Transverse colon (tissue), 4 donors: ENCODE data around the gene RAB32. TPM values are rescaled to one million over a fixed set of nuclear protein-coding genes. Genes with fewer than 3 reads are reported as not detected.

ENCODE experiments used
- DNase-seq: peaks from one replicate; pipeline ENCODE4 v3.0.0-alpha.2; 2019
- H3K27ac ChIP-seq, 4 donors: fragments of 200-600 bp; sonication (generic); 2 replicates each; pipeline ENCODE4 v1.5.1; 2016 to 2018; ENCODE audit warnings: inconsistent platforms in 4 of 4
- H3K27me3 ChIP-seq: fragments of 200-600 bp; sonication (generic); 2 replicates; pipeline ENCODE4 v1.5.1; 2017; ENCODE audit warnings: inconsistent platforms
- H3K36me3 ChIP-seq, 4 donors: fragments of 200-600 bp; sonication (generic); 2 replicates each; pipeline ENCODE4 v1.5.1; 2017 to 2019; ENCODE audit warnings: inconsistent platforms in 4 of 4
- H3K4me1 ChIP-seq, 4 donors: fragments of 200-600 bp; sonication (generic); 2 replicates each; pipeline ENCODE4 v1.5.1; 2017 to 2020; ENCODE audit warnings: inconsistent platforms in 4 of 4
- H3K4me3 ChIP-seq, 4 donors: fragments of 200-600 bp; sonication (generic); 1 replicate in 1 of 4; 2 replicates in 3 of 4; pipeline versions ENCODE4 v1.5.1 to v1.6.1; 2017 to 2019; ENCODE audit warnings: inconsistent platforms in 4 of 4
- H3K9me3 ChIP-seq, 2 donors: fragments of 200-600 bp; sonication (generic); 2 replicates each; pipeline ENCODE4 v1.5.1; 2017 to 2019; ENCODE audit warnings: inconsistent platforms in 2 of 2
- EP300 ChIP-seq: sonication (generic); formaldehyde crosslinking; IDR thresholded peaks from one replicate; pipeline ENCODE4 v1.6.1; 2017; ENCODE audit warnings: antibody characterized with exemption, low read depth
- POLR2A ChIP-seq: fragments of 450-650 bp; IDR thresholded peaks from one replicate; pipeline ENCODE4 v1.6.1; 2016; ENCODE audit warnings: antibody characterized with exemption, mild to moderate bottlenecking, moderate library complexity
- POLR2AphosphoS5 ChIP-seq, 3 donors: sonication (generic); formaldehyde crosslinking; IDR thresholded peaks; one replicate each; pipeline ENCODE4 v1.6.1; 2016; ENCODE audit warnings: antibody characterized with exemption in 3 of 3
- WGBS, 2 donors: methylation state at CpG; one replicate each; pipeline ENCODE4 v1.1.5; 2018; ENCODE audit warnings: low coverage in 1 of 2; 5-methylcytosine and 5-hydroxymethylcytosine counted together
- in situ Hi-C, 4 donors: fragments of 200-750 bp; cut with MboI; loops; one replicate each; pipeline versions ENCODE4 v1.15.0 to v1.15.1; 2017; ENCODE audit warnings: low sequenced_read_pairs in 3 of 4, low pct_ligation_motif_present in 1 of 4, low pct_unique_long_range_greater_than_20kb in 1 of 4
- intact Hi-C: fragments of 100-400 bp; cut with DNase I; formaldehyde crosslinking; loops from one replicate; pipeline ENCODE4 v1.15.1; 2023; ENCODE audit warnings: low total_unique reads
- total RNA-seq, 4 donors: library from RNA; depleted of rRNA; stranded (reverse); fragments of >200 nt; gene quantifications; one replicate each; pipeline ENCODE4 v1.1.0, GENCODE V29; 2016
- TF ChIP-seq, protein P1 (sequence below), 5 experiments: fragments of 200-600 bp in 3 of 5; fragments of 450-650 bp in 2 of 5; sonication (generic) in 3 of 5; IDR thresholded peaks; 1 replicate in 2 of 5; 2 replicates in 3 of 5; pipeline ENCODE4 v1.5.1; 2016 to 2017; ENCODE audit warnings: antibody characterized with exemption in 5 of 5, inconsistent platforms in 3 of 5, mild to moderate bottlenecking in 2 of 5, moderate library complexity in 1 of 5

Gene RAB32
- total RNA-seq, 4 donors from 2014 or later, result 3.7 to 43.4 (median 29.1) TPM

DNA sequence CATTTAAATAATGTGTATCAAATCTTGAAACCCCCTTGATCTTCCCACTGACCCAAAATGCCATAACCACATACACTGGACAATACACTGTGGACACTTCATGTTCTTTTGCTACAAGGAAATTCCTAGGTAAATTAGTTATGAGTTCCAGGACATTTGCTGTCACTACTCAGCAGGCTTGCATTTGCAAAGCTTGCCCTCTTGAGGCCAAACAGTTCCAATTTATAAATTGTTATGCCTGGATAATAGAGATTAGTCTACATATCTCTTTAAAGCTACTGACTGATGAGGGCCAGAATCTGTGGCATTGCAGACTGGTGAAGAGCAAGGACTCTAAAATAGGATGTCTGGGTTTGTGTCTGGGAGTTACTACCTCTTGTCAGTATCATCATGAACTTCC, 17.4 kb upstream of the RAB32 start:
- intact Hi-C loops, result no loop called here
- Histone ChIP-seq H3K4me3 (no peak overlapping the region), H3K27ac (no peak overlapping the region), H3K27me3 (no peaks in the 10 kb centered on the region), H3K36me3 (no peaks in the 10 kb centered on the region), H3K9me3 (no peaks in the 10 kb centered on the region), H3K4me1 (no peaks in the 10 kb centered on the region)
- TF ChIP-seq POLR2AphosphoS5 (IDR thresholded peaks at IDR 0.05), result no peak
- no peak for TF ChIP-seq POLR2A
- no peak for TF ChIP-seq EP300
- TF ChIP-seq, protein P1, sequence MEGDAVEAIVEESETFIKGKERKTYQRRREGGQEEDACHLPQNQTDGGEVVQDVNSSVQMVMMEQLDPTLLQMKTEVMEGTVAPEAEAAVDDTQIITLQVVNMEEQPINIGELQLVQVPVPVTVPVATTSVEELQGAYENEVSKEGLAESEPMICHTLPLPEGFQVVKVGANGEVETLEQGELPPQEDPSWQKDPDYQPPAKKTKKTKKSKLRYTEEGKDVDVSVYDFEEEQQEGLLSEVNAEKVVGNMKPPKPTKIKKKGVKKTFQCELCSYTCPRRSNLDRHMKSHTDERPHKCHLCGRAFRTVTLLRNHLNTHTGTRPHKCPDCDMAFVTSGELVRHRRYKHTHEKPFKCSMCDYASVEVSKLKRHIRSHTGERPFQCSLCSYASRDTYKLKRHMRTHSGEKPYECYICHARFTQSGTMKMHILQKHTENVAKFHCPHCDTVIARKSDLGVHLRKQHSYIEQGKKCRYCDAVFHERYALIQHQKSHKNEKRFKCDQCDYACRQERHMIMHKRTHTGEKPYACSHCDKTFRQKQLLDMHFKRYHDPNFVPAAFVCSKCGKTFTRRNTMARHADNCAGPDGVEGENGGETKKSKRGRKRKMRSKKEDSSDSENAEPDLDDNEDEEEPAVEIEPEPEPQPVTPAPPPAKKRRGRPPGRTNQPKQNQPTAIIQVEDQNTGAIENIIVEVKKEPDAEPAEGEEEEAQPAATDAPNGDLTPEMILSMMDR (IDR thresholded peaks at IDR 0.05), result no peak
- in situ Hi-C loops, result loop anchor here in 1 of 4 donors (25.0 kb wide), 1 partner anchor 564 kb away; the partner anchor contains the start of gene SHPRH
- no peak for DNase-seq

DNA sequence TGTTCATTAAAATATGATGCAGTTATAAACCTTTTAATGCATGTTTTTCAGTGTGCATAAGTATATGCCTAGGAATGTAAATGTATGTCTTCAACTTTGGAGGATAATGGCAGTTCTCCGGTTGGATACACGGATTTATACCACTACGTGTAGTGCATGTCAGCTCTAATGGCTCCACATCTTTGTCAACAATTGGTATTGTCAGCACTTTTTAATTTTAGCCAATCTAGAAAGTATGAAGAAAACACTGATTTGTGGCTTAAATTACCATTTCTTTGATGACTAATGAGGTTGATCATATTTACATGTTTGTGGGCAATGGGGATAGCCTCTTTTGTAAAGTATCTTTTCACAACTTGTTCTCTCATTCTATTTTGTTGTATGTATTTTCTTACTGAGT, 10.9 kb upstream of the RAB32 start:
- H3K36me3 ChIP-seq, result no peaks in the 10 kb centered on the region
- TF ChIP-seq POLR2A (no peak), EP300 (no peak), POLR2AphosphoS5 (IDR thresholded peaks at IDR 0.05) (no peak)
- TF ChIP-seq, protein P1 (IDR thresholded peaks at IDR 0.05), result no peak
- H3K27ac ChIP-seq, result no peak overlapping the region
- H3K9me3 ChIP-seq, result no peaks in the 10 kb centered on the region
- H3K4me3 ChIP-seq, result no peak overlapping the region
- H3K4me1 ChIP-seq, result no peaks in the 10 kb centered on the region
- in situ Hi-C loops, result loop anchor here in 2 of 4 donors (10.0 to 25.0 kb wide), 3 partner anchors 162 to 570 kb away; partner anchors contain the start of gene SHPRH (in 1 of the 2)
- intact Hi-C loops, result no loop called here
- 90 to 94% methylated on average over 2 to 3 of the region's 3 CpGs for WGBS, 2 donors
- DNase-seq, result no peak
- no peaks in the 10 kb centered on the region for H3K27me3 ChIP-seq

DNA sequence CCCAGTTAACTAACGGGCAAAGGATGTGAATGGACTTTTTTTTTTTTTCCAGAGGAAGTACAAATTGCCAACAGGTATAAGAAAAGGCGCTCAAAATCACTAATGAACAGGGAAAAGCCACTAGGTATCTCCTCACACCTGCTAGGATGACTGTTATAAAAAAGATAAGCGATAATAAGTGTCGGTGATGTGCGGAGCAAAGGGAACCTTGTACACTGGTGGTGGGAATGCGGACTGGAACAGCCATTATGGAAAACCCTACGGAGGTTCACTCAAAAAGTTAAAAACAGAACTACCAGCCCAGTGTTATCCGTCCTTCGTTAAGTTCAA, 787 bp upstream of the RAB32 start:
- in situ Hi-C loops, result loop anchor here in 1 of 4 donors (25.0 kb wide), 1 partner anchor 581 kb away; the partner anchor contains the start of gene SHPRH
- no peak for DNase-seq
- TF ChIP-seq POLR2A (no peak), EP300 (no peak), POLR2AphosphoS5 (IDR thresholded peaks at IDR 0.05) (no peak)
- TF ChIP-seq, protein P1 (IDR thresholded peaks at IDR 0.05), result no peak
- intact Hi-C loops, result no loop called here
- no peaks in the 10 kb centered on the region for H3K36me3 ChIP-seq
- peaks cover 8 to 34% (median 24%) of the 10 kb centered on the region in 4 donors for H3K4me1 ChIP-seq
- H3K27ac ChIP-seq, result peak overlapping the region; percentile 98 to 100 (median 99)
- H3K4me3 ChIP-seq, result peak overlapping the region; percentile 62 to 89 (median 72)
- 65% methylated on average over 8 to 9 of the region's 9 CpGs for WGBS, 2 donors
- no peaks in the 10 kb centered on the region for H3K27me3 ChIP-seq
- H3K9me3 ChIP-seq, result no peaks in the 10 kb centered on the region

DNA sequence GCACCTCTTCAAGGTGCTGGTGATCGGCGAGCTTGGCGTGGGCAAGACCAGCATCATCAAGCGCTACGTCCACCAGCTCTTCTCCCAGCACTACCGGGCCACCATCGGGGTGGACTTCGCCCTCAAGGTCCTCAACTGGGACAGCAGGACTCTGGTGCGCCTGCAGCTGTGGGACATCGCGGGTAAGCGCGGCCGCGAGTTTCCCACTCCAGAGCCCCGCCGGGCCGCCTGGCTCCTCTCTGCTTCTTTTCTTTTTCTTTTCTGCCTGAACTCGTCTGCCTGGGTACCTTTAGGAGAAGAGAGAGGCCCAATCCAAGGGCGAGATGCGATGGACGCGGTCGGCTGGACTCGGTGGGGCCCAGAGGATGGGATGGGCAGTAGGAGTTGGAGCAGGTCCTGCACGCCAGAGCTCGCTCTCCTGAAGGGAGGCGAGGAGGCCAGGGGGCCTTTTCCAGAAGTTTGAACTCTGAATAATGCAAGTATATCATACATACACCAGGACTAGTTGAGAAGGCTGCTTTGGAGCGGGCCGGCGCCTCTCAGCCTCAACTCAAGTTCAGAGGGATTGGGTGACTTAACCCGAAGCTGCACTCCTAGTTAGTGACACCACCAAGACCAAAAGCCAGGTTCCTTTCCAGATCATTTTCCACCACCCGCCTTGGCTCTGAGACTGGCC, 445 bp downstream of the RAB32 start:
- in situ Hi-C loops, result loop anchor here in 1 of 4 donors (25.0 kb wide), 1 partner anchor 582 kb away; the partner anchor contains the start of gene SHPRH
- peak; percentile 67 for DNase-seq
- Histone ChIP-seq H3K36me3 (no peaks in the 10 kb centered on the region), H3K27ac (peak overlapping the region; percentile 98 to 100 (median 99)), H3K4me3 (peak overlapping the region; percentile 64 to 89 (median 77)), H3K9me3 (no peaks in the 10 kb centered on the region), H3K27me3 (no peaks in the 10 kb centered on the region), H3K4me1 (peaks cover 8 to 40% (median 24%) of the 10 kb centered on the region in 4 donors)
- WGBS, 2 donors, result 8% methylated on average over 33 of the region's 33 CpGs; no CpG with 5 or more reads in 1 of the 2 donors
- intact Hi-C loops, result no loop called here
- TF ChIP-seq, protein P1 (IDR thresholded peaks at IDR 0.05), result no peak
- TF ChIP-seq POLR2A (peak; percentile 77), POLR2AphosphoS5 (IDR thresholded peaks at IDR 0.05) (peak in 2 of 3 donors; percentile 5 to 68), EP300 (no peak)
